Smooth muscle cell (in vitro differentiated cells): ENCODE data around the gene RNF157. TPM values are rescaled to one million over a fixed set of nuclear protein-coding genes. Genes with fewer than 3 reads are reported as not detected.

Experiments
- DNase-seq: peaks from one replicate; lab custom pipeline; 2025; ENCODE audit not compliant: unreplicated experiment; lab: John Stamatoyannopoulos, UW
- H2AFZ ChIP-seq: fragments of 200-600 bp; sonication (generic); 2 replicates; pipeline ENCODE4 v1.6.0; 2016; ENCODE audit warnings: antibody characterized with exemption, low read depth, mild to moderate bottlenecking
- H3F3A ChIP-seq: fragments of 200-600 bp; sonication (generic); 2 replicates; pipeline ENCODE4 v1.6.0; 2017; ENCODE audit warnings: antibody characterized with exemption, low read depth
- H3K27ac ChIP-seq: fragments of 200-600 bp; sonication (generic); 2 replicates; pipeline ENCODE4 v1.5.1; 2016; ENCODE audit warnings: low read depth, mild to moderate bottlenecking
- H3K27me3 ChIP-seq: fragments of 200-600 bp; sonication (generic); 2 replicates; pipeline ENCODE4 v1.6.1; 2016; ENCODE audit warnings: low read depth, mild to moderate bottlenecking
- H3K36me3 ChIP-seq: fragments of 200-600 bp; sonication (generic); 2 replicates; pipeline ENCODE4 v1.5.1; 2016; ENCODE audit warnings: low read depth
- H3K4me1 ChIP-seq: fragments of 200-600 bp; sonication (generic); 2 replicates; pipeline ENCODE4 v1.5.1; 2016; ENCODE audit warnings: low read depth
- H3K4me2 ChIP-seq: fragments of 200-600 bp; sonication (generic); 2 replicates; pipeline ENCODE4 v1.6.0; 2016; ENCODE audit warnings: mild to moderate bottlenecking
- H3K4me3 ChIP-seq: fragments of 200-600 bp; sonication (generic); 2 replicates; pipeline ENCODE4 v1.5.1; 2016; ENCODE audit warnings: mild to moderate bottlenecking
- H3K79me2 ChIP-seq: fragments of 200-600 bp; sonication (generic); 2 replicates; pipeline ENCODE4 v1.6.0; 2016; ENCODE audit warnings: low read depth, mild to moderate bottlenecking
- H3K9ac ChIP-seq: fragments of 200-600 bp; sonication (generic); 2 replicates; pipeline ENCODE4 v1.6.0; 2016; ENCODE audit warnings: low read depth
- H3K9me3 ChIP-seq: fragments of 200-600 bp; sonication (generic); replicated peaks from 2 replicates; pipeline ENCODE4 v1.5.1; 2016; ENCODE audit warnings: low read depth
- H4K20me1 ChIP-seq: fragments of 200-600 bp; sonication (generic); 2 replicates; pipeline ENCODE4 v1.6.0; 2016; ENCODE audit warnings: low read depth
- CTCF ChIP-seq: fragments of 200-600 bp; sonication (generic); IDR thresholded peaks from 2 replicates; pipeline ENCODE4 v1.5.1; 2017; ENCODE audit warnings: borderline replicate concordance, mild to moderate bottlenecking, antibody characterized with exemption; ENCODE audit not compliant: insufficient read depth, poor library complexity, severe bottlenecking
- WGBS: methylation state at CpG from one replicate; pipeline ENCODE4 v1.1.7; 2016; ENCODE audit warnings: low lambda C conversion rate; 5-methylcytosine and 5-hydroxymethylcytosine counted together
- microRNA-seq: library from miRNA; unstranded; fragments of <30 nt; microRNA quantifications from one replicate; pipeline ENCODE4, GENCODE V29; 2016; ENCODE audit warnings: borderline number of aligned reads
- polyA plus RNA-seq: library from polyadenylated mRNA; unstranded; fragments of >200 nt; fragmentation: Nextera tagmentation; extraction: Ambion mirVana; gene quantifications from 2 replicates; pipeline ENCODE4 v1.2.1, GENCODE V29; 2016
- small RNA-seq: library from RNA; depleted of rRNA; stranded (forward); fragments of <200 nt; gene quantifications from one replicate; pipeline ENCODE3, GENCODE V24; 2014
- total RNA-seq: library from RNA; depleted of rRNA; stranded (reverse); fragments of >200 nt; gene quantifications from 2 replicates; pipeline ENCODE4 v1.2.3, GENCODE V29; 2014

Gene RNF157
- total and polyA plus RNA-seq, 2 experiments from 2014 or later: 0.09 to 0.63 TPM

- no peaks in the 10 kb centered on the region for H3K27me3 ChIP-seq
- no peak overlapping the region for H3K27ac ChIP-seq
- no peak overlapping the region for H2AFZ ChIP-seq
- H3K9me3 ChIP-seq: no peaks in the 10 kb centered on the region
- no peaks in the 10 kb centered on the region for H3K79me2 ChIP-seq
- H3K36me3 ChIP-seq: no peaks in the 10 kb centered on the region
- no peak for TF ChIP-seq CTCF
- no peak overlapping the region for H3K9ac ChIP-seq
- whole genome bisulfite sequencing: 98% methylated on average over 20 of the region's 20 CpGs
- no peak overlapping the region for H3K4me2 ChIP-seq
- DNase-seq: no peak
- no peaks in the 10 kb centered on the region for H3K4me1 ChIP-seq
- no peak overlapping the region for H3K4me3 ChIP-seq
- peaks cover 90% of the 10 kb centered on the region for H4K20me1 ChIP-seq
- H3F3A ChIP-seq: peaks cover 5% of the 10 kb centered on the region
Observed at GRCh38 chr17:76092526-76093413, 147.5 kb downstream of the RNF157 start.

Small RNA genes within 50 kb of the gene (microRNA-seq; reads per million reads assigned to microRNA genes)
- 5.8 reads per million, percentile 2 among the genes with 10 or more reads in this experiment for gene MIR6868

Small RNA genes within 50 kb of the gene (small RNA-seq; reads per million reads assigned to genes)
- gene ATP5MGP6: not detected
- gene MIR6868: not detected

Other genes starting within 250 kb of the RNF157 start
- 1.0 and 1.2 TPM in 2 replicates for gene CDK3, start 239.6 kb downstream of the RNF157 start, total RNA-seq
- 3.9 and 10.2 TPM in 2 replicates for gene CDK3, start 239.6 kb downstream of the RNF157 start, polyA plus RNA-seq
- 1.6 and 1.9 TPM in 2 replicates for gene EVPL, start 213.2 kb downstream of the RNF157 start, total RNA-seq
- gene EVPL, start 213.2 kb downstream of the RNF157 start, polyA plus RNA-seq: 0.77 and 2.0 TPM in 2 replicates
- 41.0 and 67.5 TPM in 2 replicates for gene SRP68, start 168.0 kb downstream of the RNF157 start, total RNA-seq
- 96.3 and 102 TPM in 2 replicates for gene SRP68, start 168.0 kb downstream of the RNF157 start, polyA plus RNA-seq
- gene GALR2, start 165.7 kb downstream of the RNF157 start, total RNA-seq: not detected in 2 replicates
- gene GALR2, start 165.7 kb downstream of the RNF157 start, polyA plus RNA-seq: 0.17 TPM in 1 of 2 replicates, not detected in the other
- not detected in 2 replicates for gene ZACN, start 161.3 kb downstream of the RNF157 start, total RNA-seq
- gene ZACN, start 161.3 kb downstream of the RNF157 start, polyA plus RNA-seq: 1.7 and 3.4 TPM in 2 replicates
- 49.8 and 59.1 TPM in 2 replicates for gene EXOC7, start 136.7 kb downstream of the RNF157 start, total RNA-seq
- gene EXOC7, start 136.7 kb downstream of the RNF157 start, polyA plus RNA-seq: 70.3 and 90.8 TPM in 2 replicates
- gene FOXJ1, start 99.2 kb downstream of the RNF157 start, total RNA-seq: not detected in 2 replicates
- gene FOXJ1, start 99.2 kb downstream of the RNF157 start, polyA plus RNA-seq: not detected in 2 replicates
- 2.6 and 5.9 TPM in 2 replicates for gene UBALD2, start 24.9 kb upstream of the RNF157 start, total RNA-seq
- 7.0 and 11.0 TPM in 2 replicates for gene UBALD2, start 24.9 kb upstream of the RNF157 start, polyA plus RNA-seq
- gene QRICH2, start 67.8 kb upstream of the RNF157 start, total RNA-seq: 1.2 TPM in 2 replicates
- 1.1 and 1.5 TPM in 2 replicates for gene QRICH2, start 67.8 kb upstream of the RNF157 start, polyA plus RNA-seq
- gene PRPSAP1, start 113.4 kb upstream of the RNF157 start, total RNA-seq: 27.1 and 43.6 TPM in 2 replicates
- 35.7 and 51.5 TPM in 2 replicates for gene PRPSAP1, start 113.4 kb upstream of the RNF157 start, polyA plus RNA-seq
- gene SPHK1, start 144.1 kb upstream of the RNF157 start, total RNA-seq: 8.3 and 20.1 TPM in 2 replicates
- gene SPHK1, start 144.1 kb upstream of the RNF157 start, polyA plus RNA-seq: 24.8 and 27.4 TPM in 2 replicates
- 7.6 and 10.1 TPM in 2 replicates for gene UBE2O, start 212.7 kb upstream of the RNF157 start, total RNA-seq
- gene UBE2O, start 212.7 kb upstream of the RNF157 start, polyA plus RNA-seq: 12.1 and 15.2 TPM in 2 replicates
- not detected in 2 replicates for gene AANAT, start 227.1 kb upstream of the RNF157 start, total RNA-seq
- gene AANAT, start 227.1 kb upstream of the RNF157 start, polyA plus RNA-seq: 0.15 TPM in 1 of 2 replicates, not detected in the other